ENCODE measurements around the gene LIN54. TPM values are rescaled to one million over a fixed set of nuclear protein-coding genes. Genes with fewer than 3 reads are reported as not detected.
A peak's percentile ranks its signal among the peaks of the same experiment; 100 is the strongest.

The LIN54 gene
- total and polyA plus RNA-seq, 2 of the 4 experiments (the other 2 are of a cell fraction): 5.3 to 26.9 TPM

GRCh38 chr4:82890901-82891706 is 119.5 kb downstream of the LIN54 start, which contains the start of gene SEC31A (continued):
- TF ChIP-seq RFX5 (IDR thresholded peaks at IDR 0.05; ENCODE audit: low read depth, low read length) (no peak), FOS (IDR thresholded peaks at IDR 0.05; ENCODE audit: low read depth, low read length) (0 out of 2 replicates have a peak, but pooled peaks have one; percentile 8), BHLHE40 (IDR thresholded peaks at IDR 0.05; ENCODE audit: low read depth, low read length) (0 out of 2 replicates have a peak, but pooled peaks have one; percentile 48)

GRCh38 chr4:82890528-82890900 is 120.1 kb downstream of the LIN54 start:
- H3K18ac ChIP-seq (ENCODE audit: low read depth, low read length): peak overlapping the region; percentile 96
- intact Hi-C loops (cut with micrococcal nuclease): loop anchor here (2.0 kb wide), 1 partner anchor 144 kb away; the partner anchor contains the start of gene COPS4
- H2BK5ac ChIP-seq (ENCODE audit: low read depth, low read length, poor library complexity, severe bottlenecking): peak overlapping the region; percentile 98
- H3K56ac ChIP-seq (ENCODE audit: extremely low read depth, insufficient read depth, low read length): peak overlapping the region; percentile 98
- peak overlapping the region; percentile 91 for H4K5ac ChIP-seq (ENCODE audit: low read depth, low read length)
- peak overlapping the region; percentile 100 for H4K91ac ChIP-seq (ENCODE audit: insufficient read depth, low read depth, low read length)
- DNase-seq: no peak
- H3K36me3 ChIP-seq (ENCODE audit: control insufficient read depth, insufficient read depth, low read length): peaks cover 10% of the 10 kb centered on the region
- TF ChIP-seq CHD1 (IDR thresholded peaks at IDR 0.05; ENCODE audit: low read depth, low read length) (0 out of 2 replicates have a peak, but pooled peaks have one; percentile 75), RFX5 (IDR thresholded peaks at IDR 0.05; ENCODE audit: low read depth, low read length) (no peak)
- ChIA-PET CTCF (no interaction called here), POLR2A (ENCODE audit: unreplicated experiment) (no interaction called here)
- H3K9me1 ChIP-seq (ENCODE audit: insufficient read depth, low read length): peaks cover 3% of the 10 kb centered on the region; the same call in 1 of the 2 replicates
- peak overlapping the region; percentile 95 for H3K4ac ChIP-seq (ENCODE audit: low read depth, low read length)
- H3K27ac ChIP-seq (ENCODE audit: insufficient read depth, low read length): peak overlapping the region; percentile 98
- no peaks in the 10 kb centered on the region for H3K27me3 ChIP-seq (ENCODE audit: control insufficient read depth, insufficient read depth, low read length)
- H3K4me1 ChIP-seq (ENCODE audit: control insufficient read depth, insufficient read depth, low read length): no peaks in the 10 kb centered on the region
- ATAC-seq (ENCODE audit: low read depth): no peak
- peak overlapping the region; percentile 38; the same call in 1 of the 3 replicates for H2BK15ac ChIP-seq (ENCODE audit: low read depth, low read length)
- in situ Hi-C loops (cut with MboI; ENCODE audit: low sequenced_read_pairs): no loop called here
- peaks cover 31% of the 10 kb centered on the region for H4K20me1 ChIP-seq (ENCODE audit: insufficient read depth, low read length)
- no peaks in the 10 kb centered on the region for H3K9me3 ChIP-seq (ENCODE audit: control insufficient read depth, insufficient read depth, low read length)
- H3K79me1 ChIP-seq (ENCODE audit: low read depth in 1 of 2, low read length in 2 of 2): peaks cover 10 to 35% of the 10 kb centered on the region in 2 experiments; a peak in 2 of 4 replicates
- peak overlapping the region; percentile 75 for H2BK120ac ChIP-seq (ENCODE audit: low read depth, low read length)
- peak overlapping the region; percentile 94 for H2AK5ac ChIP-seq (ENCODE audit: low read depth, low read length)
- peak overlapping the region; percentile 97 for H3K23ac ChIP-seq (ENCODE audit: low read depth, low read length)
- H4K8ac ChIP-seq (ENCODE audit: low read depth in 2 of 2, low read length in 2 of 2): peak overlapping the region; percentile 81 to 96
- peak overlapping the region; percentile 100 for H2AK9ac ChIP-seq (replicated peaks; ENCODE audit: low read depth, low read length, poor library complexity)
- TSS peak; percentile 48 for BruUV-seq (replicated peaks)
- dilution Hi-C loops (cut with HindIII; ENCODE audit: low sequenced_read_pairs, unreplicated experiment): no loop called here
- peak overlapping the region; percentile 98 for H3K14ac ChIP-seq (replicated peaks; ENCODE audit: low read depth, low read length)
- H2BK20ac ChIP-seq (ENCODE audit: low read depth, low read length): no peak overlapping the region
- H2AFZ ChIP-seq (replicated peaks; ENCODE audit: low read length, poor library complexity): peak overlapping the region; percentile 94
- H3K4me2 ChIP-seq (ENCODE audit: low read depth, low read length): peak overlapping the region; percentile 92; the same call in 1 of the 2 replicates
- H3K4me3 ChIP-seq (ENCODE audit: insufficient read depth, low read depth, low read length): peak overlapping the region; percentile 94
- WGBS, 2 experiments (ENCODE audit: extremely low coverage in 2 of 2, insufficient read length in 1 of 2): 0% methylated on average over 11 of the region's 16 CpGs; no CpG with 5 or more reads in 1 of the 2 experiments
- H3K9ac ChIP-seq (ENCODE audit: low read depth, low read length): peak overlapping the region; percentile 98

Measured in IMR-90 (cell line).